ENCODE data around the gene LEF1.

GRCh38 chr4:108013327-108013726, 155.4 kb downstream of the LEF1 start:
- no peak for TF ChIP-seq EZH2 (IDR thresholded peaks at IDR 0.05)
- TF ChIP-seq EGR1 (IDR thresholded peaks at IDR 0.05; ENCODE audit: low read depth): no peak
- TF ChIP-seq, protein P1, sequence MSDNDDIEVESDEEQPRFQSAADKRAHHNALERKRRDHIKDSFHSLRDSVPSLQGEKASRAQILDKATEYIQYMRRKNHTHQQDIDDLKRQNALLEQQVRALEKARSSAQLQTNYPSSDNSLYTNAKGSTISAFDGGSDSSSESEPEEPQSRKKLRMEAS (IDR thresholded peaks at IDR 0.05): no peak
- TF ChIP-seq CTCF (IDR thresholded peaks at IDR 0.05 in 2 of 3, conservative IDR thresholded peaks at IDR 0.05 in 1 of 3; ENCODE audit: borderline replicate concordance in 1 of 3, insufficient read depth in 1 of 3, low read depth in 2 of 3, low read length in 2 of 3): no peak
- no peak for TF ChIP-seq YY1 (IDR thresholded peaks at IDR 0.05; ENCODE audit: extremely low read depth, insufficient replicate concordance, low read depth, low read length)
- TF ChIP-seq, protein P2, sequence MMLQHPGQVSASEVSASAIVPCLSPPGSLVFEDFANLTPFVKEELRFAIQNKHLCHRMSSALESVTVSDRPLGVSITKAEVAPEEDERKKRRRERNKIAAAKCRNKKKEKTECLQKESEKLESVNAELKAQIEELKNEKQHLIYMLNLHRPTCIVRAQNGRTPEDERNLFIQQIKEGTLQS (IDR thresholded peaks at IDR 0.05): no peak
- TF ChIP-seq POLR2A (IDR thresholded peaks at IDR 0.05; ENCODE audit: borderline replicate concordance, extremely low read depth, insufficient read depth, insufficient read length): no peak
- TF ChIP-seq POLR2AphosphoS5 (IDR thresholded peaks at IDR 0.05; ENCODE audit: low read depth, low read length): no peak
- TF ChIP-seq, protein P3, sequence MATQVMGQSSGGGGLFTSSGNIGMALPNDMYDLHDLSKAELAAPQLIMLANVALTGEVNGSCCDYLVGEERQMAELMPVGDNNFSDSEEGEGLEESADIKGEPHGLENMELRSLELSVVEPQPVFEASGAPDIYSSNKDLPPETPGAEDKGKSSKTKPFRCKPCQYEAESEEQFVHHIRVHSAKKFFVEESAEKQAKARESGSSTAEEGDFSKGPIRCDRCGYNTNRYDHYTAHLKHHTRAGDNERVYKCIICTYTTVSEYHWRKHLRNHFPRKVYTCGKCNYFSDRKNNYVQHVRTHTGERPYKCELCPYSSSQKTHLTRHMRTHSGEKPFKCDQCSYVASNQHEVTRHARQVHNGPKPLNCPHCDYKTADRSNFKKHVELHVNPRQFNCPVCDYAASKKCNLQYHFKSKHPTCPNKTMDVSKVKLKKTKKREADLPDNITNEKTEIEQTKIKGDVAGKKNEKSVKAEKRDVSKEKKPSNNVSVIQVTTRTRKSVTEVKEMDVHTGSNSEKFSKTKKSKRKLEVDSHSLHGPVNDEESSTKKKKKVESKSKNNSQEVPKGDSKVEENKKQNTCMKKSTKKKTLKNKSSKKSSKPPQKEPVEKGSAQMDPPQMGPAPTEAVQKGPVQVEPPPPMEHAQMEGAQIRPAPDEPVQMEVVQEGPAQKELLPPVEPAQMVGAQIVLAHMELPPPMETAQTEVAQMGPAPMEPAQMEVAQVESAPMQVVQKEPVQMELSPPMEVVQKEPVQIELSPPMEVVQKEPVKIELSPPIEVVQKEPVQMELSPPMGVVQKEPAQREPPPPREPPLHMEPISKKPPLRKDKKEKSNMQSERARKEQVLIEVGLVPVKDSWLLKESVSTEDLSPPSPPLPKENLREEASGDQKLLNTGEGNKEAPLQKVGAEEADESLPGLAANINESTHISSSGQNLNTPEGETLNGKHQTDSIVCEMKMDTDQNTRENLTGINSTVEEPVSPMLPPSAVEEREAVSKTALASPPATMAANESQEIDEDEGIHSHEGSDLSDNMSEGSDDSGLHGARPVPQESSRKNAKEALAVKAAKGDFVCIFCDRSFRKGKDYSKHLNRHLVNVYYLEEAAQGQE (IDR thresholded peaks at IDR 0.05; ENCODE audit: low read depth): no peak
